ENCODE data around the gene TMEM239.

GRCh38 chr20:2794866-2795447, 21.2 kb upstream of the TMEM239 start:
- TF ChIP-seq GATA3 (IDR thresholded peaks at IDR 0.05; ENCODE audit: low read depth, low read length), result no peak
- TF ChIP-seq GATA2 (IDR thresholded peaks at IDR 0.05; ENCODE audit: low read depth, low read length), result no peak
